Stimulated activated CD8-positive, alpha-beta memory T cell treated with anti-CD3 and anti-CD28 coated beads, Interleukin-12 subunit alpha, Interleukin-12 subunit beta, amount 100 ng/mL, for 24 hours (primary cell): ENCODE results near the gene MYOZ2.

Source experiments
- DNase-seq: peaks from one replicate; pipeline ENCODE4 v3.0.0-alpha.2; 2020; ENCODE audit errors: extremely low read depth

MYOZ2 gene

GRCh38 chr4:119135721-119136121 is at the start of gene MYOZ2:
Gene MYOZ2, plus strand, starts transcription at chr4:119135832. Its CDS starts 694 bp downstream, at chr4:119136526.
- no peak for DNase-seq

DNA sequence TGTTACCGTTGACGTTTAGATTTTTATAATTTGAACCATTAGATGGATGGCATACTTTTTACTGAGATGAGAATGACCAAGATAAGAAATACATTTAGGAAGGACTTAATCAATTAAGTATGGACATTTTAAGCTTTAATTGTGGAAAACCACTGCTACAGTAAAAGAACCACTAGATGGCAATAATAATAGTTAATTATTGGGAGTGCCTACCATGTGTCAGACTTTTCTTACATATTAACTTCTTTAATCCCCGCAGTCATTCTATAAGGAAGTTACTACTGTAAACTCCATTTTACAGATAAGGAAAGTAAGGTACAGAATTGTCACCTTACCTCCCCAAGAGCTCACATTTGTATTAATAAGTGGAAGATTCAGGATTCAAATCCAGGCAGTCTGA is 48.5 kb upstream of the MYOZ2 start:
- DNase-seq: no peak

DNA sequence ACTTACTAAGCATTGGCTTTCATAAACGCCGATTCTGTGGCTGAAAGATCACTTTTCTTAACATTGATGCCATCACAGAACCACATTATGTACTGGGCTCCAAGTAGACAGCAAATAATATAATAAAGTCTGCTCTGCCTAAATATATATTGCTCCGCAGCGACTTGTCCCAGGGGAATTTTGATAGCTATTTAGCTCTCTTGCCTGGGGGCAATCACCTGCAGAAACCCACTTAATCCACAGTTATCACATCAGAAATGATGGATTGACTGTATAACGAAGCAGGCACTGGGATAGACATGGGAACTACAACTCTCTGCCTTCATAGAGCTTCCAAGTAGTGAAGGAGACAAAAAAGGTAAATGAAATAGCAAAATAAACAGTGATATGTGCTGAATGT is 48.0 kb upstream of the MYOZ2 start:
- no peak for DNase-seq

DNA sequence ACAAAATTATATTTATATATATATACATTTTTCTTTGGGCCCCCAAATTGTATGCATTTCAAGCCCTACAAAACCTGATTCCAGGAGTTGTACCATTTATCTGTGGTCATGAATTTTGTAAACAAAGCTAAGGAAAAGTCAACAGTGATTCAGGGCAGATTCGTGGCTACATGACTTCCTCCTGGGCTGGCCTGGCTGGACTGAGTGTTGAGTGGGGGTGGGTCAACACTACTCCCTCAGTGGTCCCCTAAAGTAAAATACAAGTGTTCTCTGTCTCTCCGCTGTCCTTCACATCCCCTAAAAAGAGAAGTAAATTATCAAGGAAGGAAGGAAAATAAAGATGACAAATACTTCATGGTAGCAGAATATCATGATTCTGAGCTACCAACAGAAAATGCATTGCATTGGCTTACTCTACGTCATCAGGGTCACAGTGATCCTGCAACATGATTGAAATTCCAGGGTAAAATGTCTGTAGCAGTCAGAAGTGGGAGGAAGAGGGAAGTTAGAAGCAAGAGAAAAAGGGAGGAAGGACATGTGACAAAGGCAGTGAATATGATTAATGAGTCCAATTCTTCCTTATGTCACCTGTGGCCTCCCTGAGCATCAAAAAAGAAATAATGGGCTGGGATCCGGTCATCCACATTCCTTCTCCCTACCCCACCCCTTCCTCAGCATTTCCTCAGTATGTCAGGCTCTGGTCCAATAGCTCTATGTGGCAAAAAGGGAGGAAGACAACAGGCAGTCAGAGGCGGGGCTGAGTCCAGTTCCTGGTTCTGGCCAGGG is 42.4 kb upstream of the MYOZ2 start:
- no peak for DNase-seq

- no peak for DNase-seq
Observed at GRCh38 chr4:119097282-119097900, 38.2 kb upstream of the MYOZ2 start.

DNA sequence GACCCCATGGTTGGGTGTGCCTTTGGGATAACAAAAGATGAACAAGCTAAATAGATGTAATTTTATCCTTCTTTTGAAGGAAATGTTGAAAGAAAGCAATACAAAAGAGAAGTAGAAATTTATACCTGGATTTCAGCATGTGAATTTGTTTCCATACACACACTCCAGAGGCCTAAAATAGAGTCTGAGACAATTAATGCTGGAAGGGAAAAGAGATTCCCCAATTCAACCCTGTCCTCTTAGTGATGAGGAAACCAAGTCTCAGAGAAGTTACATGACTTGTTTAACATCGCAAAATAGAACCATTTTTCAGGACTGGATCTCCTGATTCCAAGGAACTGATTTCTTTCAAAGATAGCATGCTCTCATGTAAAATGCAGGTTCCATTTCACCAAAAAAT is 37.3 kb upstream of the MYOZ2 start:
- no peak for DNase-seq

DNA sequence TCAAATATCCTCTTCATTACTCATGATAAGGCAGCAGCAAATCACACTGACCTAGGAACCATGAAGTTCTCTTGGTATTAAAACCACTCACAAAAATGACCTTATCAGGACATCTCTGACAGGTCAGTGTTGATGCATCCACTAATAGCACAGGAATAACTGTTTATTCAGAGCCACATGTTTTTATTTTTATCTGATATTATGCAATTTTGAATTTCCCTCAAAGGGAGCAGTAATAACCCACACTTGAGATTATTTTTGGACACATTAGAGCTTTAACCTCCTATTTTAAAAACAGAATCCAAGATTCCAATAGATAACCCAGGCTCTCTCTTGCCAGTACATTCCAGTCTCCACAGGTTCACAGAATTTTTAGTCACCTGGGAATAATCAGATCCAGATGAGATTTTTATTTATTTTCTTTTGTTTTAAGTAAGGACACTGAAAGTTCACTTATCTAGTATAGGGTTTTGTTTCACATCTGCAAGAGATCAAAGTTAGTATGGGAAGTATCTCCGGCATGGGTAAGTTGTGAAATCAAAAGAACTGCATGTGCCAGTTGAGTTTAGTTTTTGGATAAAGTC is 36.3 kb upstream of the MYOZ2 start:
- DNase-seq: no peak

DNA sequence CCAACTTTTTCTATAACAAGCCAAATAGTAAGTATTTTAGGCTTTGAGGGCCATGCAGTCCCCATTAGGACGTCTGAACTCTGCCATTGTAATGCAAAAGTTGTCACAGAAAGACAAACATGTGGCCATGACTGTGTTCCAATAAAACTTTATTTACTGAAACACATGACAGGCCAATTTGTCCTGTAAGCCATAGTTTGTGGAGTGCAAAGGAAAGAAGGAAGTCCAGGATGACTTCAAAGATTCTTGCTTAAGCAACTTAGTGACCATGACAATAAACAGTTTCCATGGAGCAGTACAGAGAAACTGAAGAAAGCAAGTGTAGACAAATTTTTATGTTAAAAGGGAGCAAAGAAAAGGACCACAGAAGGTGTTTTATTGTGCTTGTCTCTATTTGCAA is 35.0 kb upstream of the MYOZ2 start:
- DNase-seq: no peak

DNA sequence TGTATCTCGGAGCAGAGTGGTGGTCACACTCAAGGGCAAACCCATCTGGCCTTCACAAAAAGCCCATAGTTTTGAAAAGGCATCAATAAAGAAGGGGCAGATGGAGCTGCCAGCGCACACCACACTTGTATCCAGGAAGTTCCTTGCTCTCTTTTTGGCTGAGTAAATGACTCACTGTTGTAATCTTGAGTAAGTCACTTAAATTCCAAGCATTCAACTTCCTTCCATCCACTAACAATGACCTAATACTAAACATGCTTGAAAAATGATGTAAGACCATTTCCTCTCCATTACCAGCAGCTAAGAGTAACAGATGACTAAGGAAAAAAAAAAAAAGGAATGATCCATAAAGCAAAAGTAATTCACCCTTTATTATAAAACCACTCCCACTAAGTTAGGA is 32.4 kb upstream of the MYOZ2 start:
- no peak for DNase-seq

GRCh38 chr4:119104644-119105273 is 30.9 kb upstream of the MYOZ2 start:
- no peak for DNase-seq

- no peak for DNase-seq
Observed at GRCh38 chr4:119105605-119106004, 30.0 kb upstream of the MYOZ2 start.

DNA sequence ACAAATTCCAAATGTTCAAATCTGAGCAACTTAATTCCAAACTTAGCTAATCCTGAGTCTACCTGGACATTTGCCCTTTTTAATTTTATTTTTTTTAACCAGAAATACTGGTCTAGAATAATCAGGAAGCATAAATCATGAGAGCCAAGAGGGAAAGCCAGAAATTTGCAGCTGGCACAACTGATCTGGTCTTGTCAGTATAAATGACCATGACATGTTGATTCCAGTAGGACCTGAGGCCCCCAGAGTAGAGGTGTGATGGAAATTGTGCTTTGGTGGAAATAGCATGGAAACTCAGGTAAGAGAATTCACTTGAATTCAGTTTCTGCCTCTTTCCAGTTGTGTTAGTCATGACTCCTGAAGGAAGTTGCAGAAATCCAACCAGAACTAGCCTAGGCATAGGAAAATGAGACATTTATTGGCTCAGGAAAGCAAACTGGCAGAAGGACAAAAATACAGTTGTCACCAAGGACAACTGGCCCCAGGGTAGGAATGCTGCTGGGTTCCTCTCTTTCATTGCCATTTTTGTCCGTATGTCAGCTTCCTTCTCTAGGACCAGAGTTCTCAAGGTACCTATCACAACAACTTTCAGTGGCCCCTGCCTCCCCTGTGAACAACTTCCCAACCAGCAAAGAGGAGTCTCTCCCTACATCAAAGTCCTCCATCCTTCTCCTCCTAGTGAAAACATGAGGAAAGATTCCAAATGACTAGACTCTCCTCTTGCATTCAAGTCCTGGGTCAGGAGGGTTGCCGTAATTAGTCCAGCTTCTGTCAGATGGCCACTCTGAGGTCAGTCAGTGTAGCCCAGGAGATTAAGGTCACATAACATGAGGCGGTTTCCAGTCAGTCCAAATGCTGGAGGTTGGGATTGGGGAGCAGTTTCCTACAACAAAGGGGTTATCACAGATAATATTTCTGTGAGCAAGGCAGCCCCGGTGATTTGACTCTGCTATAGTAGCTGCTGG is 29.3 kb upstream of the MYOZ2 start:
- DNase-seq: no peak

GRCh38 chr4:119110121-119110520 is 25.5 kb upstream of the MYOZ2 start:
- DNase-seq: no peak

DNA sequence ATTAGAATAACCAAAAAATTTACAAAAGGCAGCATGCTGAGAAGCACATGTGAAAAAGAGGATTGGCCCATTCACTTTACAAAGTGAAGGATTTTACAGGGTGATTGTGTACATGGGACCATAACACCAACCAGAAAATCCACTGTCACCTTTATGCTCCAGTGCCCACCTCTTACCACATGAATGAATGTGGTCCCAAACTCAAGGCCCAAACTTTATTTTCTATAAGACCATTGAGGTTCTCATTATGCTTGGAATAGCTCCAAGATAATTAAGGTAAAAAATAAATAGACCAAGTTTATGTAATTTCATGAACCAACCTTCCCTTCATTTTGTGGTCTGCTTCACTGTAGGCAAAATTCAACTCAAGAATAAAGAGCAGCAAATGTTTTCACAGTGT is 24.3 kb upstream of the MYOZ2 start:
- DNase-seq: no peak

GRCh38 chr4:119113033-119113655 is 22.5 kb upstream of the MYOZ2 start:
- no peak for DNase-seq

DNA sequence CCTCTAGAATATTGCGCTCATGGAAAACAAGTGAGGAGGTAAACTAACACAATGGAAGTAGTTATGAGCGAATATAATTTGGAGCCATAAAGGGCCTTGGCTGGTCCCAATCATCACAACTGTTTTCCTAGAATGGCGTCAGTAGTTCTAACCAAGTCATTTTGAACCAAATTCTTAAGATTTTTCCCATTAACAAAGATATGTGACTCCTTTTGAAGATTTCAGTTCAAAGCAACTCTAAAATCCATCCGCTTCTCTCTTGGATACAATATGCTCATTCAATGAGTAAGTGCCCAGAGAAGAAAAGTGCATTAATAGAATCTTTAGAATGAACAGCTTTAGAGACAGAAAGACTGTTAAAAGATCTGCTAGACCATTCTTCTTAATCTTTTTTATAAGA is 19.6 kb upstream of the MYOZ2 start:
- DNase-seq: no peak

DNA sequence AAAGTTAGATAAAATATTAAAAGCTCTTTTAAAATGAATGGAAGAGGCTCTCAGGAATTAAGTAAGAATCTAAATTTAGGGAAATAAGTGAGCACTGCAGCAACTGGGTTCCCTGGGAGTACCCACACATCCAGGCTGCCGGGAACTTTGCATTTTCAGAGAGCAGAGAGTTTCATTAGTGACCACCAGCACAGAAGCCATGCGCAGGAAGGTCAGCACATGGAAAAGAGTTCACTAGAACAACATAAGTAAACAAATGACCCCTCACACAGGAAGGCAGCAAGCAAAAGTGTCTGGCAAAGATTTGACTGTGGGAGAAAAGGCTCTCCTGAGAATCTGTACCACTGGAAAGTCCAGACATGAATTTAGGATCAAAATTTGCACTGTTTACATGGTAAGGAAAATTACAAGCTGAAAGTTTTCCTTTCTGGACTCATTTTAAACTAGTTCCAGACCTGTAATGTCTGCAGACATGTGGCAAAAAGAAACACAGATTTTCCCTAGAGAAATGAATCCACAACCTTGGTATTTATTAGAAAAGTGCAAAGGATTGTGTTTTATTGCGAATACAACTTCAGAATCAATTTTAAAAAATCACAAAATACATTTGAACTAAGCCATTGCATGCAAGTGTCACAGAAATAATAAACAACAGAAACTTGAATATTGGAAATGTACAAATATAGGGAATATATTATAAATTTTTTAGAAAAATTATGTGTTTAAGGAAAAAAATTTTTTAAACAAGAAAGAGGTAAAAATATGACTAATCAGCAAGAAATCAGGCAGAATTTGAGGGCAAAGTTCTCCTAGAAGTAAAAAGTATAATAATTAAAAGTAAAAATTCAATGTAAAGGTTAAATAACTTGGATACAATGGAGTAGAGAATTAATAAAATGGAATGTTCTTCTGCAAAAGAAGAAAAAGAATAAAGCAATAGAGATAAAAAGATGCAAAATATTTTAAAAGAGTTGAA is 18.4 kb upstream of the MYOZ2 start:
- DNase-seq: no peak

- DNase-seq: no peak
Observed at GRCh38 chr4:119118397-119118796, 17.2 kb upstream of the MYOZ2 start.

DNA sequence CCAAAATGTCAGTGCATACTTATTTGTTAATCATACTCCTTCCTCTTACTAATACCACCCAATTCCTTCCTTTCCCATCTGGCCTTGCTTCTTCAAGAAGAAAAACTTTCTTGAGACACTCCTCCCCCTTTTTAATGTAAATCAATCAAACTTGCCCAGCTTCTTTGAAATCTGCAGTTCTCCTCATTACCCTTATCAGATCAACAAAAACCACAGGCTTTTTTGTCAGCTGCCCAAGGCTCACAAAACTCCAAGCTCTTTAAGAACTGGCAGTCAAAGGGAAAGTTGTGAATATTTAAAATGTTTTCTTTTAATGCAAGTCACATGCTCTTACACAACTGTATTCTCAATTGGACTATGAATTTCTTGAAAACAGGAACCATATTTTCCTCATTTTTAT is 11.3 kb upstream of the MYOZ2 start:
- DNase-seq: no peak

DNA sequence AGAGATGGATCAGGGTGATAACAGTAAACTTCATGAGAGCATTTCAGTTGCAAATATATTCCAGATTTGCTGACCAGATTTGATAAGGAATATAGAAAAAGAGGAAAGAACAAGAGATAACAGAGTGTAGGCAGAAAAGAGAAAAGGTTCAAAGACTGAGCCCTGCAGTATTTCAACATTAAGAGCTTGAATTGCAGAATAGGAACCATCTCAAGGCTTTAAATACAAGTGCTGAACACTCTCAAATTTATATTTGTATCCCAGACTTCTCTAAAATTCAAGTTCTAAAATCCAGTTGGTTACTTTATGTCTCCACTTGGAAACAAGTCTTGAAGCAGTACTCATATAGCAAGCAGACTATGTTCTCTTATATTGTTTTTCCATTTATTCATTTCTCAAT is 9.7 kb upstream of the MYOZ2 start:
- no peak for DNase-seq
